T-cell (primary cell): ENCODE measurements around the gene STYX. TPM values are rescaled to one million over a fixed set of nuclear protein-coding genes. Genes with fewer than 3 reads are reported as not detected.

Experiments used
- ATAC-seq, 4 experiments: fragments of 200-7000 bp in 3 of 4; fragments of 150-1000 bp in 1 of 4; cut with Tn5 transposase; replicated peaks in 1 of 4; 1 replicate in 3 of 4; 2 replicates in 1 of 4; pipeline ENCODE4 v1.10.0; 2021; ENCODE audit warnings: moderate library complexity in 3 of 4, mild to moderate bottlenecking in 2 of 4, moderate number of reproducible peaks in 1 of 4
- CTCF ChIA-PET, 2 donors: fragments of 300-600 bp; sonication (Branson Sonifier 250); formaldehyde crosslinking; loops; one replicate each; lab custom pipeline; 2022; ENCODE audit warnings: antibody characterized with exemption in 2 of 2; lab: Charles Lee
- POLR2A ChIA-PET, 2 donors: fragments of 300-600 bp; sonication (Branson Sonifier 250); formaldehyde crosslinking; loops; one replicate each; lab custom pipeline; 2022; ENCODE audit warnings: antibody characterized with exemption in 2 of 2; lab: Charles Lee
- DNase-seq, 35 experiments: peaks; one replicate each; pipeline versions ENCODE4 v3.0.0 to v3.0.0-alpha.2; 2013 to 2023
- H3K27ac ChIP-seq: one replicate; pipeline ENCODE4 v1.5.1; 2013; ENCODE audit warnings: low read length
- H3K27me3 ChIP-seq, 2 experiments: replicated peaks in 1 of 2; 1 replicate in 1 of 2; 2 replicates in 1 of 2; pipeline versions ENCODE4 v1.6.1 to v1.7.0; 2013; ENCODE audit warnings: low read length in 1 of 2, mixed read lengths in 1 of 2; ENCODE audit not compliant: control insufficient read depth in 2 of 2, insufficient read depth in 2 of 2; ENCODE audit errors: extremely low read depth in 1 of 2
- H3K36me3 ChIP-seq, 2 donors: 1 replicate in 1 of 2; 2 replicates in 1 of 2; pipeline versions ENCODE4 v1.6.1 to v1.7.0; 2013; ENCODE audit warnings: low read length in 1 of 2; ENCODE audit not compliant: control insufficient read depth in 2 of 2, insufficient read depth in 1 of 2; ENCODE audit errors: extremely low read depth in 1 of 2
- H3K4me1 ChIP-seq, 2 experiments: 1 replicate in 1 of 2; 2 replicates in 1 of 2; pipeline versions ENCODE4 v1.6.1 to v1.7.0; 2013; ENCODE audit warnings: low read length in 2 of 2, mixed read lengths in 1 of 2; ENCODE audit not compliant: insufficient read depth in 2 of 2, control insufficient read depth in 1 of 2; ENCODE audit errors: extremely low read depth in 1 of 2
- H3K4me3 ChIP-seq, 2 donors: 1 replicate in 1 of 2; 2 replicates in 1 of 2; pipeline versions ENCODE4 v1.5.1 to v1.7.0; 2013; ENCODE audit warnings: mild to moderate bottlenecking in 2 of 2, low read length in 1 of 2, moderate library complexity in 1 of 2; ENCODE audit not compliant: control insufficient read depth in 1 of 2; ENCODE audit errors: extremely low read depth in 1 of 2
- H3K9me3 ChIP-seq: 2 replicates; pipeline ENCODE4 v1.7.0; 2013
- H3K27ac Mint-ChIP-seq, 2 donors: one replicate each; pipeline ENCODE4 v1.8.0; 2020 to 2021; ENCODE audit warnings: mild to moderate bottlenecking in 2 of 2, mixed read lengths in 2 of 2
- H3K27me3 Mint-ChIP-seq, 2 donors: one replicate each; pipeline ENCODE4 v1.8.0; 2021 to 2022; ENCODE audit warnings: mixed read lengths in 2 of 2
- H3K36me3 Mint-ChIP-seq: one replicate; pipeline ENCODE4 v1.8.0; 2021; ENCODE audit warnings: mixed read lengths
- H3K4me1 Mint-ChIP-seq, 3 donors: one replicate each; pipeline ENCODE4 v1.8.0; 2020 to 2022; ENCODE audit warnings: mixed read lengths in 3 of 3, mild to moderate bottlenecking in 1 of 3
- H3K4me3 Mint-ChIP-seq, 3 donors: one replicate each; pipeline ENCODE4 v1.8.0; 2020 to 2022; ENCODE audit warnings: mild to moderate bottlenecking in 3 of 3, mixed read lengths in 3 of 3, moderate library complexity in 3 of 3
- H3K9me3 Mint-ChIP-seq, 3 donors: one replicate each; pipeline ENCODE4 v1.8.0; 2020 to 2022; ENCODE audit warnings: mixed read lengths in 3 of 3
- WGBS: methylation state at CpG from one replicate; pipeline ENCODE4 v1.1.5; 2013; ENCODE audit warnings: missing lambda C conversion rate; ENCODE audit not compliant: insufficient coverage; 5-methylcytosine and 5-hydroxymethylcytosine counted together
- total RNA-seq, 35 experiments: library from RNA in 6 of 35; stranded (reverse) in 6 of 35; fragments of 120-200 nt in 1 of 35; gene quantifications; one replicate each; pipeline versions ENCODE4 v1.2.1 to v1.2.4 and lab custom pipeline; 2013 to 2026

Gene STYX
- total RNA-seq, 5 donors from 2014 or later (not counting 1 experiment from before 2014, with no cell fraction given) = 29.6 to 40.0 (median 36.9) TPM

DNA sequence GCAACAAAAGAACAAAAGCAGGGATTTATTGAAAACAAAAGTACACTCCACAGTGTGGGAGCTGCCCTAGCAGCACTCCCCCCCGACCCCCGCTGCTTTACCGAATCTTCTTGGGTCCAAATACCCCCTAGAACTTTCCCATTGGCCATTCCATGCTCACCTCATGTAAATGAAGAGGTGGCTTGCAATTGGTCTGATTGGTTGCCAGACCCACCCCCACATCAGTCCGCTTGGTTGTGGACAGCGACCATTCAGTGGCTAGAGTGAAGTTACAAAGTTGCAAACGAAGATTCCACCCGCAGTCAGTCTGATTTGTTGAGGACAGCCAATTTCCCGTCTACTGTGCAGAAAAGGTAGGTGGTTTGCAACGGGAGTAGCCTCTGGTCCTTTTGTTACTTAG, 3.9 kb downstream of the STYX start:
- Mint-ChIP-seq H3K4me1 (peaks cover 75 to 76% (median 75%) of the 10 kb centered on the region in 3 donors), H3K36me3 (peaks cover 34% of the 10 kb centered on the region), H3K27me3 (no peaks in the 10 kb centered on the region), H3K9me3 (peaks cover 0 to 2% (median 0%) of the 10 kb centered on the region in 3 donors), H3K27ac (peak overlapping the region; percentile 44 to 74), H3K4me3 (peak overlapping the region in 1 of 3 donors; percentile 2)
- Histone ChIP-seq H3K27ac (no peak overlapping the region), H3K4me1 (peaks cover 16 to 24% of the 10 kb centered on the region in 2 experiments), H3K36me3 (peaks cover 0 to 19% of the 10 kb centered on the region in 2 donors), H3K4me3 (no peak overlapping the region), H3K27me3 (no peaks in the 10 kb centered on the region), H3K9me3 (no peaks in the 10 kb centered on the region)
- CTCF ChIA-PET = no interaction called here
- WGBS = 100% methylated on average over 2 of the region's 9 CpGs
- DNase-seq (no peak), ATAC-seq (no peak)
- POLR2A ChIA-PET = no interaction called here

DNA sequence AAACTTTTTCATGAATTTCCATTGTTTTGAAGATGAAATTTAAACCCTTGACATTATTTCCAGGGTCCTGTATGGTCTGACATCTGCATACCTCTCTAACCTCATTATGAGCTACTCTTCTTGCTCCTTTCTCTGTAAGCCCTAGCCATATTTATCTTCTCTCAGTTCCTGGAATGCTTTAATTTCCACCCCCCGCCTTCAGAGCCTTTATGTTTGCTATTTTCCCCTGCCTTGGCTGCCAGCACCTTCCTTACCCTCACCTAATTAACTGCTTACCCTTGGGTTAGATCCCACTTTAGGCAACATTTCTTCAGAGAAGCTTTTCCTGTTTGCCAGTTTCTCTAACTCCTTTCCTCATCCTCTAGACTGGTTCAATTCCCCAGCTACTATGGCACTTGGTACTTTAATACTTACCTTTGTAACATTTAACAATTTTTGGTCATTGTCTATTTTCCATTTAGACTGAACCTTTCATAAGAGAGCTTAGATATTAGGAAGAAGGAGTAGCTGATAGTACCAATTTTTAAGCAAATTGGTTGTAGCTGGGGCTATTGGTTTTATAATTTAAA, 6.0 kb downstream of the STYX start:
- ATAC-seq (peak in 2 of 4 experiments; percentile 24 to 32), DNase-seq (no peak)
- H3K27ac ChIP-seq = peak overlapping the region; percentile 41
- H3K4me3 ChIP-seq = no peak overlapping the region
- no peaks in the 10 kb centered on the region for H3K27me3 ChIP-seq
- Mint-ChIP-seq H3K27ac (peak overlapping the region; percentile 86 to 93), H3K36me3 (peaks cover 47% of the 10 kb centered on the region), H3K4me1 (peaks cover 81 to 89% (median 87%) of the 10 kb centered on the region in 3 donors), H3K27me3 (no peaks in the 10 kb centered on the region), H3K4me3 (peak overlapping the region; percentile 13 to 41 (median 40)), H3K9me3 (peaks cover 0 to 2% (median 0%) of the 10 kb centered on the region in 3 donors)
- H3K9me3 ChIP-seq = no peaks in the 10 kb centered on the region
- H3K4me1 ChIP-seq = peaks cover 22 to 28% of the 10 kb centered on the region in 2 experiments
- CTCF ChIA-PET = interaction anchor here (0.5 to 1.7 kb wide), 5 partner anchors 13 to 57 kb away, joined by 3 to 5 read pairs (median 3); no protein-coding TSS in a partner anchor
- peaks cover 0 to 19% of the 10 kb centered on the region in 2 donors for H3K36me3 ChIP-seq
- 80% methylated on average over 1 of the region's 1 CpG for whole genome bisulfite sequencing
- POLR2A ChIA-PET = interaction anchor here in 1 of 2 donors (0.6 to 0.7 kb wide), 2 partner anchors 16 to 23 kb away, joined by 3 to 12 read pairs; no protein-coding TSS in a partner anchor

- Histone ChIP-seq H3K36me3 (peaks cover 0 to 12% of the 10 kb centered on the region in 2 donors), H3K27me3 (no peaks in the 10 kb centered on the region), H3K27ac (peak overlapping the region; percentile 28), H3K9me3 (no peaks in the 10 kb centered on the region), H3K4me3 (no peak overlapping the region), H3K4me1 (peaks cover 28 to 35% of the 10 kb centered on the region in 2 experiments)
- peak in 1 of 35 experiments; percentile 27 for DNase-seq
- Mint-ChIP-seq H3K27ac (peak overlapping the region; percentile 89 to 98), H3K36me3 (peaks cover 40% of the 10 kb centered on the region), H3K4me3 (peak overlapping the region in 2 of 3 donors; percentile 21 to 39), H3K27me3 (no peaks in the 10 kb centered on the region), H3K9me3 (peaks cover 0 to 2% (median 0%) of the 10 kb centered on the region in 3 donors), H3K4me1 (peaks cover 88 to 93% (median 90%) of the 10 kb centered on the region in 3 donors)
- ChIA-PET POLR2A (interaction anchor here in 1 of 2 donors (0.6 kb wide), 1 partner anchor 26 kb away, joined by 4 read pairs; no protein-coding TSS in a partner anchor), CTCF (interaction anchor here in 1 of 2 donors (0.6 to 0.9 kb wide), 2 partner anchors 25 to 66 kb away, joined by 3 read pairs; no protein-coding TSS in a partner anchor)
- ATAC-seq = no peak
Measured at GRCh38 chr14:52738409-52738808, 8.4 kb downstream of the STYX start.

DNA sequence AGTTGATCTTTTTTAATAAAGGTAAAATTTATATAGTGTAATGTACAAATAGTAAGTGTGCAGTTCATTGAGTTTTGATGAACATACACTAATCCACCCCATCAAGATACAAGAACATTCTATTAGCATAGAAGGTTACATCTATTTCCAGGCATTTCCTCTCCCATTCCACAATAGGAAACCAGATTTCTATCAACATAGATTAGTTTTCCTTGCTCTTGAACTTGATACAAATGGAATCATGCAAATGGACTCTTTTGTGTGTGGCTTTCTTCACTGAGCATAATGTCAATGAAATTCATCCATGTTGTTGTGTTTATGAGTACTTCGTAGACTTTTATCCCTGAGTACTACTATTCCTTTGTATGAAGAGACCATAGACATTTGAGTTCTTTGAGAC, 10.8 kb downstream of the STYX start:
- CTCF ChIA-PET = no interaction called here
- Histone ChIP-seq H3K27me3 (no peaks in the 10 kb centered on the region), H3K27ac (peak overlapping the region; percentile 93), H3K36me3 (peaks cover 0 to 6% of the 10 kb centered on the region in 2 donors), H3K9me3 (no peaks in the 10 kb centered on the region), H3K4me1 (peaks cover 40 to 43% of the 10 kb centered on the region in 2 experiments), H3K4me3 (no peak overlapping the region)
- Mint-ChIP-seq H3K27me3 (no peaks in the 10 kb centered on the region), H3K36me3 (peaks cover 29% of the 10 kb centered on the region), H3K9me3 (peaks cover 0 to 2% (median 0%) of the 10 kb centered on the region in 3 donors), H3K27ac (peak overlapping the region; percentile 98 to 99), H3K4me3 (peak overlapping the region in 1 of 3 donors; percentile 82), H3K4me1 (peaks cover 86 to 89% (median 88%) of the 10 kb centered on the region in 3 donors)
- ATAC-seq (no peak), DNase-seq (no peak)
- POLR2A ChIA-PET = no interaction called here
- WGBS = no CpG with 5 or more reads among the region's 1 CpG

DNA sequence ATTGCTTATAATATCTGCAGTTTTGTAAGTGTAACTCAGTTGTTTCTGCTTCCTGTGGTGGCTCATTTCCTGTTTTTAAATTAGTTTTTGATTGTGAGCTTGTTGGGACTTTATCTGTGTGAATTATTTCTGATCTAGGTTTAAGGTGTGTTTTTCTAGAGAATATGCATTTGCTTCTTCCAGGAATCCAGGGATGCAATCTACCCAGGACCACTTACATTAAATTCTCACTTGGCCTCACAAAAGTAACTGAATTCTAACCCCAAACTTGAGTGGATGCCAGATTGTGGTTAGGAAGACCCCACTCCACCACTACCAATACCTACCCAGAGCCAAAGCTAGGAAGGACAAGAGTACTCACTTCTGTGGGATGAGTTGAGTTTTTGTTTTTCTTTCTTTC, 11.9 kb downstream of the STYX start:
- Mint-ChIP-seq H3K9me3 (peaks cover 0 to 2% (median 0%) of the 10 kb centered on the region in 3 donors), H3K4me3 (peak overlapping the region; percentile 69 to 82 (median 72)), H3K4me1 (peaks cover 77 to 86% (median 82%) of the 10 kb centered on the region in 3 donors), H3K27me3 (no peaks in the 10 kb centered on the region), H3K36me3 (peaks cover 37% of the 10 kb centered on the region), H3K27ac (peak overlapping the region; percentile 98 to 99)
- peak overlapping the region; percentile 24 to 33 for H3K4me3 ChIP-seq
- H3K27me3 ChIP-seq = no peaks in the 10 kb centered on the region
- ATAC-seq = peak; percentile 65 to 76 (median 71)
- H3K4me1 ChIP-seq = peaks cover 39% of the 10 kb centered on the region in 2 experiments
- peak overlapping the region; percentile 93 for H3K27ac ChIP-seq
- H3K9me3 ChIP-seq = no peaks in the 10 kb centered on the region
- DNase-seq = peak in 3 of 35 experiments; percentile 2 to 55 (median 21)
- H3K36me3 ChIP-seq = peaks cover 0 to 15% of the 10 kb centered on the region in 2 donors
- POLR2A ChIA-PET = interaction anchor here (0.6 to 1.6 kb wide), 10 partner anchors 12 to 220 kb away, joined by 3 to 13 read pairs (median 4); partner anchors contain the start of genes PSMC6 (in 1 of the 2) and STYX (in 1 of the 2)
- CTCF ChIA-PET = interaction anchor here (0.5 to 1.5 kb wide), 10 partner anchors 12 to 721 kb away, joined by 3 to 5 read pairs (median 3); partner anchors contain the start of gene STYX (in 1 of the 2)

DNA sequence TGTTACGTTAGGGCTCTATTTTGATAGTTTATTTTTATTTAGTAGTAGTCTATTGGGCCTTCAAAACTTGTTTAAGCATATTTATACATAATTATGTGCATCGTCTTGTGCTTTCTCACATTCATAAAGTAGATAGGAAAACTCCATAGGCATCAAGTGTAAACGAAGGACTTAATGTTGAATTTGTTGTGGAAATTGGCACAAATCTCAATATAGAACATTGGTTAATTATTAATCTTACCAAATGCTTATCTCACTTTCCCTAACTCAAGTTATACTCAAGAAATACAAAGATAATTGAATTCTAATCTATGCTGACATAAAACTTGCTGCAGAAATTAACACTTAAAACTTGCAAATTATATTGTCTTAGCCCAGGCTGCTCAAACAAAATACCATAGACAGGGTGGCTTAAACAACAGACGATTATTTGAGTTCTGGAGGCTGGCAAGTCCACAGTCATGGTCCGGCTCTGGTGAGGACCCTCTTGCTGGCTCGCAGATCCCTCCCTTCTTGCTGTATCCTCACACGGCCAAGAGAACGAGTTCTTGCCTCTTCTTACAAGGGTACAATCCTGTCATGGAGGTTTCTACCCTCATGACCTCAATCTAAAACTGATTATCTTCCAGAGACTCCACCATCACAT, 18.8 kb downstream of the STYX start:
- Histone ChIP-seq H3K36me3 (peaks cover 0 to 46% of the 10 kb centered on the region in 2 donors), H3K27ac (no peak overlapping the region), H3K4me1 (peaks cover 9 to 11% of the 10 kb centered on the region in 2 experiments), H3K9me3 (no peaks in the 10 kb centered on the region), H3K27me3 (no peaks in the 10 kb centered on the region), H3K4me3 (no peak overlapping the region)
- 97% methylated on average over 3 of the region's 8 CpGs for WGBS
- Mint-ChIP-seq H3K4me1 (peaks cover 15 to 41% (median 40%) of the 10 kb centered on the region in 3 donors), H3K27ac (no peak overlapping the region), H3K4me3 (no peak overlapping the region), H3K36me3 (peaks cover 36% of the 10 kb centered on the region), H3K27me3 (no peaks in the 10 kb centered on the region), H3K9me3 (no peaks in the 10 kb centered on the region)
- POLR2A ChIA-PET = no interaction called here
- CTCF ChIA-PET = no interaction called here
- ATAC-seq = no peak
- DNase-seq = no peak
